HG03060 (cell line): ENCODE results near the gene PLCD3.

ENCODE experiments used
- ATAC-seq: cut with Tn5 transposase; IDR thresholded peaks from one replicate; pipeline ENCODE4 v1.9.1; 2021; ENCODE audit warnings: low read depth, moderate number of reproducible peaks; ENCODE audit not compliant: unreplicated experiment

PLCD3 gene

GRCh38 chr17:45086865-45087503 is 45.3 kb downstream of the PLCD3 start:
- ATAC-seq, result no peak

- no peak for ATAC-seq
Measured at GRCh38 chr17:45086391-45086790, 45.9 kb downstream of the PLCD3 start.

GRCh38 chr17:45081047-45081703 is 51.1 kb downstream of the PLCD3 start:
- no peak for ATAC-seq

GRCh38 chr17:45077643-45078042 is 54.7 kb downstream of the PLCD3 start:
- no peak for ATAC-seq

GRCh38 chr17:45073414-45074070 is 58.8 kb downstream of the PLCD3 start:
- no peak for ATAC-seq

GRCh38 chr17:45070809-45071208 is 61.5 kb downstream of the PLCD3 start:
- ATAC-seq, result no peak

- no peak for ATAC-seq
Measured at GRCh38 chr17:45070001-45070400, 62.3 kb downstream of the PLCD3 start.

- ATAC-seq, result no peak
Measured at GRCh38 chr17:45067637-45068036, 64.7 kb downstream of the PLCD3 start.

GRCh38 chr17:45063198-45063597 is 69.1 kb downstream of the PLCD3 start:
- ATAC-seq, result no peak

GRCh38 chr17:45061606-45062205 is 70.6 kb downstream of the PLCD3 start:
- no peak for ATAC-seq

- peak; percentile 81 for ATAC-seq
Measured at GRCh38 chr17:45060797-45061605, 71.3 kb downstream of the PLCD3 start, which contains the start of gene NMT1. NMT1 (plus strand) TSS chr17:45061317; CDS start chr17:45061330, 13 bp downstream.

GRCh38 chr17:45060382-45060796 is 71.9 kb downstream of the PLCD3 start:
- ATAC-seq, result no peak
